ENCODE results near the gene KRTAP1-4. TPM values are rescaled to one million over a fixed set of nuclear protein-coding genes. Genes with fewer than 3 reads are reported as not detected.
"Not testable (repeated sequence)": the region's sequence is repeated elsewhere in the genome, so short reads cannot be mapped to it uniquely, and the experiment has no call there.

Gene KRTAP1-4
- total and polyA plus RNA-seq, 2 donors, result not detected

- WGBS, result 91% methylated on average over 6 of the region's 6 CpGs
- not testable (repeated sequence) for DNase-seq (ENCODE audit: low read depth in 6 of 9, low spot score in 9 of 9); H3K4me3 ChIP-seq (ENCODE audit: low read length in 2 of 2); H3K9me3 ChIP-seq (ENCODE audit: control insufficient read depth in 2 of 2, insufficient read depth in 1 of 2, low read length in 1 of 2); H3K27ac ChIP-seq (ENCODE audit: low read depth in 1 of 2, low read length in 1 of 2); H3K27me3 ChIP-seq (ENCODE audit: control insufficient read depth in 2 of 2, insufficient read depth in 1 of 2, low read length in 1 of 2); H3K4me1 ChIP-seq (ENCODE audit: control insufficient read depth in 2 of 2, insufficient read depth in 2 of 2, low read length in 2 of 2); H3K36me3 ChIP-seq (ENCODE audit: control insufficient read depth in 2 of 2, insufficient read depth in 2 of 2, low read length in 1 of 2)
These were observed 30.4 kb downstream of the KRTAP1-4 start, which contains the start of gene KRTAP3-2 for GRCh38 chr17:40999563-40999962. Gene KRTAP3-2 (minus strand): TSS chr17:40999906. CDS start chr17:40999853, 53 bp downstream.

GRCh38 chr17:40997361-40997760, 32.6 kb downstream of the KRTAP1-4 start:
- DNase-seq (ENCODE audit: low read depth in 6 of 9, low spot score in 9 of 9), result no peak
- Histone ChIP-seq H3K36me3 (ENCODE audit: control insufficient read depth in 2 of 2, insufficient read depth in 2 of 2, low read length in 1 of 2) (no peaks in the 10 kb centered on the region), H3K4me1 (ENCODE audit: control insufficient read depth in 2 of 2, insufficient read depth in 2 of 2, low read length in 2 of 2) (no peaks in the 10 kb centered on the region), H3K27me3 (ENCODE audit: control insufficient read depth in 2 of 2, insufficient read depth in 1 of 2, low read length in 1 of 2) (peaks cover 0 to 2% of the 10 kb centered on the region in 2 donors), H3K27ac (ENCODE audit: low read depth in 1 of 2, low read length in 1 of 2) (no peak overlapping the region), H3K4me3 (ENCODE audit: low read length in 2 of 2) (no peak overlapping the region), H3K9me3 (ENCODE audit: control insufficient read depth in 2 of 2, insufficient read depth in 1 of 2, low read length in 1 of 2) (no peaks in the 10 kb centered on the region)
- WGBS, result 91% methylated on average over 2 of the region's 2 CpGs

- no peaks in the 10 kb centered on the region for H3K4me1 ChIP-seq (ENCODE audit: control insufficient read depth in 2 of 2, insufficient read depth in 2 of 2, low read length in 2 of 2)
- peaks cover 0 to 2% of the 10 kb centered on the region in 2 donors for H3K27me3 ChIP-seq (ENCODE audit: control insufficient read depth in 2 of 2, insufficient read depth in 1 of 2, low read length in 1 of 2)
- H3K36me3 ChIP-seq (ENCODE audit: control insufficient read depth in 2 of 2, insufficient read depth in 2 of 2, low read length in 1 of 2), result no peaks in the 10 kb centered on the region
- DNase-seq (ENCODE audit: low read depth in 6 of 9, low spot score in 9 of 9), result no peak
- no peak overlapping the region for H3K27ac ChIP-seq (ENCODE audit: low read depth in 1 of 2, low read length in 1 of 2)
- H3K9me3 ChIP-seq (ENCODE audit: control insufficient read depth in 2 of 2, insufficient read depth in 1 of 2, low read length in 1 of 2), result no peaks in the 10 kb centered on the region
- no peak overlapping the region for H3K4me3 ChIP-seq (ENCODE audit: low read length in 2 of 2)
- WGBS, result 83% methylated on average over 4 of the region's 4 CpGs
These were observed 33.2 kb downstream of the KRTAP1-4 start for GRCh38 chr17:40996829-40997228.

- whole genome bisulfite sequencing, result 71% methylated on average over 1 of the region's 1 CpG
- Histone ChIP-seq H3K27ac (ENCODE audit: low read depth in 1 of 2, low read length in 1 of 2) (no peak overlapping the region), H3K4me3 (ENCODE audit: low read length in 2 of 2) (no peak overlapping the region), H3K36me3 (ENCODE audit: control insufficient read depth in 2 of 2, insufficient read depth in 2 of 2, low read length in 1 of 2) (no peaks in the 10 kb centered on the region), H3K9me3 (ENCODE audit: control insufficient read depth in 2 of 2, insufficient read depth in 1 of 2, low read length in 1 of 2) (no peaks in the 10 kb centered on the region), H3K4me1 (ENCODE audit: control insufficient read depth in 2 of 2, insufficient read depth in 2 of 2, low read length in 2 of 2) (no peaks in the 10 kb centered on the region), H3K27me3 (ENCODE audit: control insufficient read depth in 2 of 2, insufficient read depth in 1 of 2, low read length in 1 of 2) (peaks cover 0 to 2% of the 10 kb centered on the region in 2 donors)
- DNase-seq (ENCODE audit: low read depth in 6 of 9, low spot score in 9 of 9), result no peak
These were observed 34.9 kb downstream of the KRTAP1-4 start for GRCh38 chr17:40995116-40995515.

- peaks cover 0 to 2% of the 10 kb centered on the region in 2 donors for H3K27me3 ChIP-seq (ENCODE audit: control insufficient read depth in 2 of 2, insufficient read depth in 1 of 2, low read length in 1 of 2)
- 37% methylated on average over 4 of the region's 4 CpGs for WGBS
These were observed 36.2 kb downstream of the KRTAP1-4 start, which contains the start of gene KRTAP3-3 for GRCh38 chr17:40993839-40994238. Gene KRTAP3-3 (minus strand): TSS chr17:40994164. CDS start chr17:40994097, 67 bp downstream.

GRCh38 chr17:40993084-40993483, 36.9 kb downstream of the KRTAP1-4 start:
- H3K27ac ChIP-seq (ENCODE audit: low read depth in 1 of 2, low read length in 1 of 2), result no peak overlapping the region
- H3K9me3 ChIP-seq (ENCODE audit: control insufficient read depth in 2 of 2, insufficient read depth in 1 of 2, low read length in 1 of 2), result no peaks in the 10 kb centered on the region
- WGBS, result 98% methylated on average over 2 of the region's 2 CpGs
- H3K4me3 ChIP-seq (ENCODE audit: low read length in 2 of 2), result no peak overlapping the region
- H3K27me3 ChIP-seq (ENCODE audit: control insufficient read depth in 2 of 2, insufficient read depth in 1 of 2, low read length in 1 of 2), result peaks cover 0 to 2% of the 10 kb centered on the region in 2 donors
- no peak for DNase-seq (ENCODE audit: low read depth in 6 of 9, low spot score in 9 of 9)
- no peaks in the 10 kb centered on the region for H3K4me1 ChIP-seq (ENCODE audit: control insufficient read depth in 2 of 2, insufficient read depth in 2 of 2, low read length in 2 of 2)
- no peaks in the 10 kb centered on the region for H3K36me3 ChIP-seq (ENCODE audit: control insufficient read depth in 2 of 2, insufficient read depth in 2 of 2, low read length in 1 of 2)

More at GRCh38 chr17:40993839-40994238, 36.2 kb downstream of the KRTAP1-4 start, which contains the start of gene KRTAP3-3:
- no peak within 1 kb of the TSS for H3K27ac ChIP-seq (ENCODE audit: low read depth in 1 of 2, low read length in 1 of 2)
- H3K4me3 ChIP-seq (ENCODE audit: low read length in 2 of 2), result no peak within 1 kb of the TSS
- H3K36me3 ChIP-seq (ENCODE audit: control insufficient read depth in 2 of 2, insufficient read depth in 2 of 2, low read length in 1 of 2), result no peaks in the 10 kb centered on the region
- DNase-seq (ENCODE audit: low read depth in 6 of 9, low spot score in 9 of 9), result no peak
- H3K4me1 ChIP-seq (ENCODE audit: control insufficient read depth in 2 of 2, insufficient read depth in 2 of 2, low read length in 2 of 2), result no peaks in the 10 kb centered on the region
- H3K9me3 ChIP-seq (ENCODE audit: control insufficient read depth in 2 of 2, insufficient read depth in 1 of 2, low read length in 1 of 2), result no peaks in the 10 kb centered on the region

GRCh38 chr17:40992666-40993065, 37.3 kb downstream of the KRTAP1-4 start:
- Histone ChIP-seq H3K4me1 (ENCODE audit: control insufficient read depth in 2 of 2, insufficient read depth in 2 of 2, low read length in 2 of 2) (no peaks in the 10 kb centered on the region), H3K27ac (ENCODE audit: low read depth in 1 of 2, low read length in 1 of 2) (no peak overlapping the region), H3K36me3 (ENCODE audit: control insufficient read depth in 2 of 2, insufficient read depth in 2 of 2, low read length in 1 of 2) (no peaks in the 10 kb centered on the region), H3K4me3 (ENCODE audit: low read length in 2 of 2) (no peak overlapping the region), H3K27me3 (ENCODE audit: control insufficient read depth in 2 of 2, insufficient read depth in 1 of 2, low read length in 1 of 2) (peaks cover 0 to 2% of the 10 kb centered on the region in 2 donors), H3K9me3 (ENCODE audit: control insufficient read depth in 2 of 2, insufficient read depth in 1 of 2, low read length in 1 of 2) (no peaks in the 10 kb centered on the region)
- no peak for DNase-seq (ENCODE audit: low read depth in 6 of 9, low spot score in 9 of 9)
- WGBS, result 97% methylated on average over 3 of the region's 3 CpGs

- H3K27ac ChIP-seq (ENCODE audit: low read depth in 1 of 2, low read length in 1 of 2), result no peak overlapping the region
- no peaks in the 10 kb centered on the region for H3K4me1 ChIP-seq (ENCODE audit: control insufficient read depth in 2 of 2, insufficient read depth in 2 of 2, low read length in 2 of 2)
- H3K27me3 ChIP-seq (ENCODE audit: control insufficient read depth in 2 of 2, insufficient read depth in 1 of 2, low read length in 1 of 2), result no peaks in the 10 kb centered on the region
- no peak overlapping the region for H3K4me3 ChIP-seq (ENCODE audit: low read length in 2 of 2)
- 89% methylated on average over 8 of the region's 8 CpGs for WGBS
- no peaks in the 10 kb centered on the region for H3K36me3 ChIP-seq (ENCODE audit: control insufficient read depth in 2 of 2, insufficient read depth in 2 of 2, low read length in 1 of 2)
- DNase-seq (ENCODE audit: low read depth in 6 of 9, low spot score in 9 of 9), result no peak
- H3K9me3 ChIP-seq (ENCODE audit: control insufficient read depth in 2 of 2, insufficient read depth in 1 of 2, low read length in 1 of 2), result no peaks in the 10 kb centered on the region
These were observed 43.1 kb downstream of the KRTAP1-4 start for GRCh38 chr17:40986920-40987319.

- H3K4me3 ChIP-seq (ENCODE audit: low read length in 2 of 2), result no peak within 1 kb of the TSS
- no peak within 1 kb of the TSS for H3K27ac ChIP-seq (ENCODE audit: low read depth in 1 of 2, low read length in 1 of 2)
- no peaks in the 10 kb centered on the region for H3K36me3 ChIP-seq (ENCODE audit: control insufficient read depth in 2 of 2, insufficient read depth in 2 of 2, low read length in 1 of 2)
- no peak for DNase-seq (ENCODE audit: low read depth in 6 of 9, low spot score in 9 of 9)
- no peaks in the 10 kb centered on the region for H3K9me3 ChIP-seq (ENCODE audit: control insufficient read depth in 2 of 2, insufficient read depth in 1 of 2, low read length in 1 of 2)
- WGBS, result 73% methylated on average over 3 of the region's 3 CpGs
- H3K27me3 ChIP-seq (ENCODE audit: control insufficient read depth in 2 of 2, insufficient read depth in 1 of 2, low read length in 1 of 2), result no peaks in the 10 kb centered on the region
- H3K4me1 ChIP-seq (ENCODE audit: control insufficient read depth in 2 of 2, insufficient read depth in 2 of 2, low read length in 2 of 2), result no peaks in the 10 kb centered on the region
These were observed 45.8 kb downstream of the KRTAP1-4 start, which contains the start of gene KRT40 for GRCh38 chr17:40984226-40984625. Gene KRT40 (minus strand): TSS chr17:40984326. CDS start chr17:40984273, 53 bp downstream.

All from thymus (tissue), 11 donors.